ENCODE results near the gene ZNF211.

Gene ZNF211

DNA sequence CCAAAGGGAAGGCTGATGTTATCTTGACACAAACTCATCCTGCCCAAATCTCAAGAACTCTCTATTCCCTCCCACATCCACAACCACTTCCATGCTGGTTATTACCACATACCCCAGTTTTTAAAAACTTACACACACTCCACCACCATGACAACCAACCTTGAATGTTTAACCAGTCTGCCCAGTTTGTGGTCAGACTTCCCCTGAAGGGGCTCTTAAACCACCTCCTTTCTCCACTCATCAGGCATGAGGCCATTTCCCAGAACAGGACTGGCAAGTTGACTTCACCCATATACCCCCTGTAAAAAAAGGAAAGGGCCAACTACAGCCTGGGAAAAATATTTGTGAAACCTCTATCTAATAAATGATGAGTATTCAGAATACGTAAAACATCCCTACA lies 23.4 kb downstream of the ZNF211 start:
- DNase-seq = no peak

- DNase-seq = peak in 2 of 6 experiments; percentile 22 to 23
These were observed 31.5 kb downstream of the ZNF211 start for GRCh38 chr19:57664269-57665127.

GRCh38 chr19:57665261-57665806 lies 32.4 kb downstream of the ZNF211 start:
- DNase-seq = no peak

GRCh38 chr19:57667228-57667627 lies 34.3 kb downstream of the ZNF211 start:
- DNase-seq = no peak

DNA sequence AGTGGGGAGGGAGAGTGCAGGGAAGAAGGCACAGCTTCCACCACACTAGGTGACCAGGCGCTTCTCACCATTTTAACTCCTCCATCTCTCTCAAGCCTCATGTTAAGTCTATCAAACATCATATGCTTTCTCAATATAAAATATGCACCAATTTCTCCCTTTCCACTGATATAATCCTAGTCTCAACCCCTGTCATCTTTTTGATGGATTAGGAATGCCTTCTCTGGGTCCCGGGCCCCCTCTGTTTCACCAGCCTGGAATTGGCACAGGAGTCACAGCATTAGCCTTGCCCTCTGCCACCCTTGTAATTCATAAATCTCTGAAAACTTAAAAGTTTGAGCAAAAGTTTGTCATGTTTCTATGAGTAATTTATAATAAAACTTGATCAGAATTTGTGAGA lies 35.7 kb downstream of the ZNF211 start, which contains the start of gene ZSCAN4:
Gene ZSCAN4 (plus strand): TSS at position 301 of the 400 bp plus-strand sequence. CDS start 7,211 bp downstream, outside the sequence.
- no peak for DNase-seq

DNA sequence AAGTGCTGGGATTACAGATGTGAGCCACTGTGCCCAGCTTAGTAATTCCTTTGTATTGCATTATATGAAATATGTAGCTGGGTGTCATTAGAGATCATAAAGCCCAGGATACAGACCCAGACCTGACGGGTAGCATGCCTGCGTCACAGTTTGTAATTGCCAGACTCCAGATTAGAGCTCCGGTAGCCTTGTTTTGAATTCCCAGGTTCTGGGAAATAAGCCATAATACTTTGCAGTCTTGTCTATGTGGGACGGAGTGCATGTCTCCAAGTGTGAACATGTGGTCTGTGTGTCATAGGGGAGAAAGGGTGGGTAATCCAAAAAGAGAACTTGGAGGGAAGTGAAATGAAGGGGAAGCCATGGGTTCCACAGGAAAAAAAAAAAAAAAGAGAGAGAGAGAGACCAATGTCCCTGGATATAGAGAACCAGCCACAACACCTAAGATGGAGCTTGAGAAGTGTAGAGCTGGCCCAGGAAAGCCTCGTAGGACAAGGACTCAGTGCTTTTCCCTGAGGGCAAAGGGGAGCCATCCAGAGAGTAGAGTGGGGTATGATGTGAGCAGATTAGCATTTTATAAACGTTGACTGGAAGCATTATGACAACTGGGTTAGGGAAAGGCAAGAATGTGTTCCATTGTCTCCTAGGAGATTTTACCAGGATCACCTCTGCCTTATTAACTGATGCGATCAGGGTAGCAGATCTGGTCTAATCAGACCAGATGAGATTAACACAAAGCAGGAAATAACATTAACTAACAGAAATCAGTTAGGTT lies 38.3 kb downstream of the ZNF211 start:
- DNase-seq = no peak

GRCh38 chr19:57672466-57672865 lies 39.5 kb downstream of the ZNF211 start:
- DNase-seq = no peak

DNA sequence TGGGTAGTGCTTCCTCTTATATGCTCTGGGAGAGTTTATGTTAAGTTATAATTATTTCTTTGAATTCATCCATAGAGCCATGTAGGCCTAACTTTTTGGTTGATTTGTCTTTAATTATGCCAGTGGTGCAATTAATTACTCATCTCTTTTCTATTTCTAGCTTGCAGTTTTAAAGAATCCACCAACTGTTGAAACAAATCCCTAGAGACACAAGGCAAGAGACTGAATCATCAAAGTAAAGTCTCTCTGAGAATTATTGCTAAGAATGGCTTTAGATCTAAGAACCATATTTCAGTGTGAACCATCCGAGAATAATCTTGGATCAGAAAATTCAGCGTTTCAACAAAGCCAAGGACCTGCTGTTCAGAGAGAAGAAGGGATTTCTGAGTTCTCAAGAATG lies 42.9 kb downstream of the ZNF211 start:
- no peak for DNase-seq

DNA sequence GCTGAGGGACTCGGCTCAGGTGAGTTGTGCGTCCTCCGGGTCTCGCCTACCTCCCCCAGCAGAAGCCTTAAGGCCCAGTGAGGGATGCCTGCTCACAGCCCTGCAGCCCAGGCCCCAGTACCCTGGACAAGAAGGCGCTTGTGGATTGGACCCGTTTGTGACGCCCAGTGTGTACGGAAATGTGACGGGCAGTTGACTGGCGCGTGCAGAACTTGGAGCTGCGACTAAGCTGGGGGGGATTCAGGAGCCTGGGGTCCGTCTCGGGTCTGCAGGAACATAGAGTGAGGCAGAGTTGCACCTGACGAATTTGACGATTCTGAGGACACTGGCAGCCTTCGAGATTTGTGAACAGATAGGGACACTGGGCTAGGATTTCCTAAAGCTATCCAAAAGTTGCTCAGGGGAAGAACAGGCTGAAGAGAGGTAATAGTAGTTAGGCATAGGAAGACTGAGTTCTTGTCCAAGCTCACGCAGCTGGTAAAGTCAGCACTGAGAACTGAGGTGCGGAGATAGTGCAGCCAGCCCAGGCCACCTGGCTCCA lies 49.3 kb downstream of the ZNF211 start:
- DNase-seq = no peak

DNA sequence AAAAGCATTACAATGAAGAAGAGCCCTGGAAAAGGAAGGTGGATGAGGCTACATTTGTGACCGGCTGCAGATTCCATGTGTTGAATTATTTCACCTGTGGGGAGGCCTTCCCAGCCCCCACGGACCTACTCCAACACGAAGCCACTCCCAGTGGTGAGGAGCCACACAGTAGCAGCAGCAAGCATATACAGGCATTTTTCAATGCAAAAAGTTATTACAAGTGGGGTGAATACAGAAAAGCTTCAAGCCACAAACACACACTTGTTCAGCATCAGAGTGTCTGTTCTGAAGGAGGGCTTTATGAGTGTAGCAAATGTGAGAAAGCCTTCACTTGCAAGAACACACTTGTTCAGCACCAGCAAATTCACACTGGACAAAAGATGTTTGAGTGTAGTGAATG lies 53.8 kb downstream of the ZNF211 start:
- no peak for DNase-seq

- DNase-seq = no peak
These were observed 54.5 kb downstream of the ZNF211 start for GRCh38 chr19:57687363-57688010.

DNA sequence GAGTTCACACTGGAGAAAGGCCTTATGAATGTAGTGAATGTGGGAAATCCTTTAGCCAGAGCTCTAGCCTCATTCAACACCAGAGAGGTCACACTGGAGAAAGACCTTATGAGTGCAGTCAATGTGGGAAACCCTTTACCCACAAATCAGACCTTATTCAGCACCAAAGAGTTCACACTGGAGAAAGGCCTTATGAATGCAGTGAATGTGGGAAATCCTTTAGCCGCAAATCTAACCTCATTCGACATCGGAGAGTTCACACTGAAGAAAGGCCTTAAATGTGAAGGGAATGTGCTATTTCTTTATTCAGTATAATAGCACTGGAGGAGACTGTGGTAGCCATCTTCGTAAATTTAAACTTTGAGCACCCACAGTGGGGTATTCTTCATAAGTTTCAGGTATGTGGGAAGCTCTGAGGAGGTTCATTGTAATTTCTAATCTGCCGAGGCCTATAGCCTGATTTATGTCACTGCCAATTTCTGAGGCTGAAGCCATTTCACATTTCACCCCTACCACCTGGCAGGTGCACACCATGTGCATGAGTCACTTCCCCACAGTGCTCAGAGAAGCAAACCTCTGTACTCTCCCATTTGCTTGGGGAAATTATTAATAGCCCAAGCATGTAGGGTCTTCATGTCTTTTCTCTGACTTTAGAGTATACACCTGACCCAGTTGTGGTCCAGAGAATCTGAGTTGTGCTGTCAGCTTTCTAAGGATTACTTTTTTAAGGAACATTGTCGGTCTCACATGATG lies 55.2 kb downstream of the ZNF211 start:
- no peak for DNase-seq

GRCh38 chr19:57689750-57690149 lies 56.8 kb downstream of the ZNF211 start:
- no peak for DNase-seq
